Measurements from ENCODE around the gene RND3. TPM values are rescaled to one million over a fixed set of nuclear protein-coding genes. Genes with fewer than 3 reads are reported as not detected.

RND3 gene
- total RNA-seq, 1 donor from 2014 or later, result 59.1 TPM

- H3K4me3 ChIP-seq (ENCODE audit: low read depth, low read length), result no peak overlapping the region
- TF ChIP-seq CTCF (conservative IDR thresholded peaks at IDR 0.05; ENCODE audit: low read depth, low read length), result no peak
- DNase-seq (ENCODE audit: low read depth), result no peak
Measured at GRCh38 chr2:150431561-150432311, 55.7 kb downstream of the RND3 start.

- no peak for TF ChIP-seq CTCF (conservative IDR thresholded peaks at IDR 0.05; ENCODE audit: low read depth, low read length)
- DNase-seq (ENCODE audit: low read depth), result no peak
Measured at GRCh38 chr2:150429384-150429961, 58.0 kb downstream of the RND3 start.

DNA sequence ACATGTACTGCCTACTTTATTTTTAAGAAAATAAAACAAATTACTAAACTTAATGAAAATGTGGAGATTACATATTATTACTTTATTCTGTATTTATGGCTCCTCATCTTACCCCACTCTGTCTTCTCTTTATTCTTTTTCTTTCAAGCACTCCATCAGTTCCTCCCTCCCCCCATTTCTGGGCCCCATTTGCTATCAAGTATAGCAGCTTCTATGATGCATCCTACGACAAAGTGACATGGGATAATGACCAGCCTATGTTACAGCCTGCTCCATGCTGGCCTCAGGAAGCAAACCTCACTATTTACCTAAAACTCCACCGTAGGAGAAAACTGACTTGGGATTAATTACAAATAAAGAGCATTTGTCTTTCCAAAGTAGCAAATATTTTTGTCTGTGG is 58.8 kb downstream of the RND3 start:
- DNase-seq (ENCODE audit: low read depth), result no peak
- no peak overlapping the region for H3K4me3 ChIP-seq (ENCODE audit: low read depth, low read length)
- TF ChIP-seq CTCF (conservative IDR thresholded peaks at IDR 0.05; ENCODE audit: low read depth, low read length), result no peak

More at GRCh38 chr2:150429384-150429961, 58.0 kb downstream of the RND3 start:
- no peak overlapping the region for H3K4me3 ChIP-seq (ENCODE audit: low read depth, low read length)

DNA sequence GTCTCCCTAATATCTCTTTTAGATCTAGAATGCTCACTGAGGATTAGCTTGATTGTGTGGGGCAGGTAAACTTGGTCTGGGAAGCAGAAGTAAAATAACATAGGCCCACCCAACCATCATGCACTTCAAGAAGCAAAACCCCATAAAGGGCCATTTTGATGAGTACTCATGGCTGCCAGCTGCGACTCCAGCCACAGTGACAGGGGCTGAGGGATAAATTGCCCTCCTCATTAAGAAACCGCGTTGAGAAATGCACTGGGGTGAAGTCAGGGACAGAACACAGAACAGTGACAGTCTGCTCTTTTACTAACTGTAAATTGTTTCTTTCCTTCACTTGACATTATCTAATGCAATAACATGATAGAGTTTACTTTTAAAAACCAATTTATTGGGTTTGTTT is 60.2 kb downstream of the RND3 start:
- no peak overlapping the region for H3K4me3 ChIP-seq (ENCODE audit: low read depth, low read length)
- TF ChIP-seq CTCF (conservative IDR thresholded peaks at IDR 0.05; ENCODE audit: low read depth, low read length), result no peak
- DNase-seq (ENCODE audit: low read depth), result no peak

DNA sequence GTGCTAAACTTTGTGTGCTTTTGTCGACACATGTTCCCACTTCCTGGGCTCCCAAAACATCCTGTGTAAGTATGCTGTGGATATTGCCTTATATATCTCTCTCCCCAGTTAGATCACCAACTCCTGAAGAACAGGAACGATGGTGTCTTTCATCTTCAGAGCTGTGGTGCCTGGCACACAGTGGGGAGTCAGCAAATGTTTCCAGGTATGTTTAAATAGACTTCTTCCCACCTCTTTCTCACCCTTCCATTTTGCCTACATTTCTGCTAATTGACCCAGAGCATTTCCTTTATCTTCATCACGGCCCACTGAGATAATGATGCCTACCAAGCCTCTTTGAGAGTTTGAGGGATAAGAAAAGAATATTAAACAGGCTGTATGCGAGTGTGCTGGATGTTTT is 60.7 kb downstream of the RND3 start:
- no peak overlapping the region for H3K4me3 ChIP-seq (ENCODE audit: low read depth, low read length)
- TF ChIP-seq CTCF (conservative IDR thresholded peaks at IDR 0.05; ENCODE audit: low read depth, low read length), result no peak
- DNase-seq (ENCODE audit: low read depth), result no peak

- no peak for TF ChIP-seq CTCF (conservative IDR thresholded peaks at IDR 0.05; ENCODE audit: low read depth, low read length)
- no peak overlapping the region for H3K4me3 ChIP-seq (ENCODE audit: low read depth, low read length)
- no peak for DNase-seq (ENCODE audit: low read depth)
Measured at GRCh38 chr2:150426315-150426714, 61.2 kb downstream of the RND3 start.
